ENCODE measurements around the gene SLC12A4.

DNA sequence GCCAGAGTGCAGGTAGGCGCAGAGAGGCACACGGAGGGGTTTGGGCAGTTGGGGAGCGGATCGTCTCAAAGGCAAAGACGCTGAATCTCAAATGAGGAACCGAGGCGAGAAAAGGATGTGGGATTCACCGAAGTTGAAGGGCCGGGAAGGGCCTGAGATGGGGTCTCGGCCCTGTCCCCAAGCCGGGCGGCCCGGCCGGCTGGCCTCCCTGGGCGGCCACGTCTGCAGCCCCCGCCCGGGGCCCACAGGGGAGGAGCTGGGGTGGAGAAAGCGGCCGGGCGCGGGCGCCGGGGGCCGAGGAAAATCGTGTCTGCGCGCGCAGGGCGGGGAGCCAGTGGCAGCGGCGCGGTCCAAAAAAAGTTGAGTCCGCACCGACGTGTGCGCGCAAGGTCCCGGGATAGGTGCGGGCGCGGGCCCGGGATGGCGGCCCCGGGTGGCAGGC lies 458 bp downstream of the SLC12A4 start:
- TF ChIP-seq, protein P1, sequence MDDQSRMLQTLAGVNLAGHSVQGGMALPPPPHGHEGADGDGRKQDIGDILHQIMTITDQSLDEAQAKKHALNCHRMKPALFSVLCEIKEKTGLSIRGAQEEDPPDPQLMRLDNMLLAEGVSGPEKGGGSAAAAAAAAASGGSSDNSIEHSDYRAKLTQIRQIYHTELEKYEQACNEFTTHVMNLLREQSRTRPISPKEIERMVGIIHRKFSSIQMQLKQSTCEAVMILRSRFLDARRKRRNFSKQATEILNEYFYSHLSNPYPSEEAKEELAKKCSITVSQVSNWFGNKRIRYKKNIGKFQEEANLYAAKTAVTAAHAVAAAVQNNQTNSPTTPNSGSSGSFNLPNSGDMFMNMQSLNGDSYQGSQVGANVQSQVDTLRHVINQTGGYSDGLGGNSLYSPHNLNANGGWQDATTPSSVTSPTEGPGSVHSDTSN (IDR thresholded peaks at IDR 0.05), result no peak
- no peak for TF ChIP-seq EHMT2 (IDR thresholded peaks at IDR 0.05; ENCODE audit: low read depth)
- TF ChIP-seq, protein P2, sequence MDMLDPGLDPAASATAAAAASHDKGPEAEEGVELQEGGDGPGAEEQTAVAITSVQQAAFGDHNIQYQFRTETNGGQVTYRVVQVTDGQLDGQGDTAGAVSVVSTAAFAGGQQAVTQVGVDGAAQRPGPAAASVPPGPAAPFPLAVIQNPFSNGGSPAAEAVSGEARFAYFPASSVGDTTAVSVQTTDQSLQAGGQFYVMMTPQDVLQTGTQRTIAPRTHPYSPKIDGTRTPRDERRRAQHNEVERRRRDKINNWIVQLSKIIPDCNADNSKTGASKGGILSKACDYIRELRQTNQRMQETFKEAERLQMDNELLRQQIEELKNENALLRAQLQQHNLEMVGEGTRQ (IDR thresholded peaks at IDR 0.05), result no peak
- TF ChIP-seq, protein P3, sequence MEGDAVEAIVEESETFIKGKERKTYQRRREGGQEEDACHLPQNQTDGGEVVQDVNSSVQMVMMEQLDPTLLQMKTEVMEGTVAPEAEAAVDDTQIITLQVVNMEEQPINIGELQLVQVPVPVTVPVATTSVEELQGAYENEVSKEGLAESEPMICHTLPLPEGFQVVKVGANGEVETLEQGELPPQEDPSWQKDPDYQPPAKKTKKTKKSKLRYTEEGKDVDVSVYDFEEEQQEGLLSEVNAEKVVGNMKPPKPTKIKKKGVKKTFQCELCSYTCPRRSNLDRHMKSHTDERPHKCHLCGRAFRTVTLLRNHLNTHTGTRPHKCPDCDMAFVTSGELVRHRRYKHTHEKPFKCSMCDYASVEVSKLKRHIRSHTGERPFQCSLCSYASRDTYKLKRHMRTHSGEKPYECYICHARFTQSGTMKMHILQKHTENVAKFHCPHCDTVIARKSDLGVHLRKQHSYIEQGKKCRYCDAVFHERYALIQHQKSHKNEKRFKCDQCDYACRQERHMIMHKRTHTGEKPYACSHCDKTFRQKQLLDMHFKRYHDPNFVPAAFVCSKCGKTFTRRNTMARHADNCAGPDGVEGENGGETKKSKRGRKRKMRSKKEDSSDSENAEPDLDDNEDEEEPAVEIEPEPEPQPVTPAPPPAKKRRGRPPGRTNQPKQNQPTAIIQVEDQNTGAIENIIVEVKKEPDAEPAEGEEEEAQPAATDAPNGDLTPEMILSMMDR (IDR thresholded peaks at IDR 0.05), result no peak
- no peak for TF ChIP-seq NFE2L2 (conservative IDR thresholded peaks at IDR 0.05; ENCODE audit: low read length)
- no peak for TF ChIP-seq NR3C1 (IDR thresholded peaks at IDR 0.05)
- no peak for TF ChIP-seq POLR2A (IDR thresholded peaks at IDR 0.05; ENCODE audit: low read length)
- TF ChIP-seq EP300 (IDR thresholded peaks at IDR 0.05), result no peak
- TF ChIP-seq RAD21 (conservative IDR thresholded peaks at IDR 0.05 in 1 of 2, IDR thresholded peaks at IDR 0.05 in 1 of 2), result no peak
- TF ChIP-seq BHLHE40 (IDR thresholded peaks at IDR 0.05; ENCODE audit: low read depth, low read length), result no peak
- no peak for TF ChIP-seq JUNB (IDR thresholded peaks at IDR 0.05)
- TF ChIP-seq HDAC2 (IDR thresholded peaks at IDR 0.05), result no peak

Data from A549 (cell line).